Cardiac septum (tissue), 1 donor: ENCODE results near the gene TMEM11. TPM values are rescaled to one million over a fixed set of nuclear protein-coding genes. Genes with fewer than 3 reads are reported as not detected.

ENCODE experiments used
- DNase-seq: peaks from one replicate; pipeline ENCODE4 v3.0.0-alpha.2; 2020; ENCODE audit warnings: low spot score
- intact Hi-C: fragments of 100-400 bp; cut with DNase I; formaldehyde crosslinking; loops from one replicate; pipeline ENCODE4 v1.14.0; 2022
- total RNA-seq: library from RNA; stranded (reverse); fragmentation: NEBNext Ultra II Directional; extraction: Animal tissue kit (Norgen Biotek cat#: 25700); gene quantifications from one replicate; pipeline ENCODE4 v1.2.1, GENCODE V29; 2021
- donor health status: DM: no; HTN: no; CAD: no.

The TMEM11 gene
- total RNA-seq, 1 donor from 2014 or later, result 32.0 TPM

DNA sequence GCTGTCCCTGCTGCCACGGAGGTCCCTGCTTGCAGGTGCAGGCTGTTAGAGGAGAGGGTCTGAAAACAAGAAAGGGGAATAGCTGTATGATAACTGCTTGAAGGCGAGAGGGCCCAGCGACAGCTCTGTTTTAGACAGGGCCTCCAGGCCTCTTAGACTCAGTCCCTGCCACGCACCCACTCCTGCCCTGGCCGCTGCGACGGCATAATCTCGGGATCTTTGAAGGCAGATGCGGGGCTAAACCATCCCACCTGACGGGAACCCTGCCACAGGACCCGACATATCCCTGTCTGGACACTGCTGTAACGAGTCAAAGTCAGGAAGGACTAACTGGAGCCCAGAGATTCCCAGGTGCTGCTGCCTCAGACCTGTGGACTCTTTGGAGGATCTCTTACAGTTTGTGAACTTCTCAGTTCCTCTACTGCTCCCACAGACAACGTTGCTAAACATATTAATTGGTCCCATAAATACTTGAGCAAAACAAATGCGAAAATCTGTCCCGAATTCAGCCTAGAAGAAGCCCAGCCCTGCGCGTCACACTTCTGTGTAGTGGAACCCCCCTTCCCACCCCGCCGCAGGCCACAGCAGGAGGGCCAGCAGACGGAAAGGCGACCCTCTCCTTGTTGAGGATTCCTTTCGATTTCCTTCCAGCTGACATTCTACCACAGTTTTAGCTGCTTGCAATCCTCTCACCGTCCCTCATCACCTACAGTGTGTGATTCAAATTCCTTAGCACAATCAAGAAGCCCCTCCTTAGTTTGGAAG, 998 bp upstream of the TMEM11 start:
- intact Hi-C loops, result loop anchor here (2.0 to 5.0 kb wide), 4 partner anchors 48 to 173 kb away; partner anchors contain the start of gene USP22
- DNase-seq, result no peak

DNA sequence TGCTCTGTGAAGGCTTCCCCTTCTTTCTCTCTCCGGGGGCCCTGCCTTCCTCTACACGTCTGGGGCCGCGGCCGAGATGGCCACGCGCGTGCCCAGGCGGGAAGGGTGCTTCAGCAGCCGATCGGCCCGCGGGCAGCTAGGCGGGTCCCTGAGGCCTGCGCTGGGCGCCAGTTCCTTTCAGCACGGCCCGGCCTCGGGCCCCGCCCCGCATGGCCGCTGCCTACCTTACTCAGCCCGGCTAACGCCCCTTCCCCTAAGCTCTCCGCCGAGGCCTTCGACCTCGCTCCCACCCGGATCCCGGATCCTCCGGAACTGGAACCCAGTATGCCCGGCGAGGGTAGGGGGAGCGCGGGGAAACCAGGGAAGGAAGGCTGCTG, 335 bp downstream of the TMEM11 start:
- DNase-seq, result peak; percentile 79
- intact Hi-C loops, result loop anchor here (2.0 to 5.0 kb wide), 4 partner anchors 46 to 171 kb away; partner anchors contain the start of gene USP22

DNA sequence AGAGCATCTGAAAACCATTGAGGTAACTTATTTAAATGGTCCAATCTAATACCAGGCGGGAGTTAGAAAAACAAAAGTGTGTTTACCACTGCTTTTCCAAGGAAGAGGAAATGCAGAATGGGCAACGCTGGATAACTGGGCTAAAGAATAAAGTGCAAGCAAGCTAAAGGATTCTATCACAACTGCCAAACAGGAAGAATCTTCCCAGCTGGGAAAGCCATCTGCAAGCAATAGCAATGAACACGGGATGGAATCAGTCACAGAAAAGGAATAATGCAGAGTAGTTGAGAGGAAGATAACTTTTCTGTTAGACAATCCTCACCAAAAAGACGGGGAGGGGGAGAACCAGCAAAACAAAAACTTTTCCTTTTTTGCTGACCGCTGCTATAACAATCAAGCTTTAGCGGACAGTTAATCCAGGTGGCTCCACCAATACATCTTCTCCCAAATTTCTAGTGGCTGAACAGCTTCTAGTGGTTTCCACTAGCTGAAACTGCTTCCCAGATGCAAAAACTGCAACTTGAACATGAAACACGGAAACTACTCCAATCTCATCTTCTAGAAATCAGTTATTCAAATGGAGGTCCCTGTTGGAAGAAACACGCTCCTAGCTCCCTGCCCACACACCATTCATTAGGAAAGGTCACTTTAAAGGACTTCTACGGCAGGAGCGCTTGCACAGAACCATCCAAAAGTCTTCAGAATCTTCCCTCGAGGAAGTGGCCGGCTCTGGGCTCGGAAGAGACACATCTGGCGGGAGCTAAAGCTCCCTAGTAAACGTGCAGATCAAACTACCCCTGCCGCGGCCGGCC, 929 bp downstream of the TMEM11 start:
- intact Hi-C loops, result loop anchor here (5.0 kb wide), 3 partner anchors 46 to 171 kb away; partner anchors contain the start of gene USP22
- no peak for DNase-seq

DNA sequence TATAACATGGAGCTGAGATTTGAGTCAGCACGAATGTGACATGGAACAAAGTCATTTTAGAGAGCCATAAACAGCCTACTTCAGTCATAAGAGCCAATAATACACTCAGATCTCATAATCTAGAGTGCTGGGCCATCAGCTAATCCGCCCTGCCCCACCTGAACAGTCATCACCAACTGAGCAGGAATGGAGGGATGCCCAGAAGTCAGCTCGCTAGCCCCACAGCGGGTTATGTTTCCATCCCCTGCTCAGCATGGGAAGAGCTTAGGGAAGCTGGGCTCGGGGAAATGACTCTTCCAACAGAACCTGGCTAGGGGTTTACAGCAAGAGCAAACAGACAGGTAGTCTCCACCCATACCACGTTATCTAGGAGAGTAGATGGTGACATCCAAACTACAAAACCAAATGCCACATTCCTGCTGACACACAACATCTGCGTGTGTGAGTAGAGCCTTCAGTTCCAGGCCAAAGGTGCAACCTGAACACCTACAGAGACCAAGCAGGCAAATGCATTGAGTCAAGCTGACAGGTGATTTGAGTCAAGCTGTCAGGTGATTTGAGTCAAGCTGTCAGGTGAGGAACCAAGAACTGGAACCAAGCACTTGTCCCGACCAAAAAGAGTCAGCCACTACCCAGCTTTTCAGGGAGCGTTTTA, 2.0 kb downstream of the TMEM11 start:
- intact Hi-C loops, result loop anchor here (5.0 kb wide), 3 partner anchors 45 to 170 kb away; partner anchors contain the start of gene USP22
- no peak for DNase-seq

DNA sequence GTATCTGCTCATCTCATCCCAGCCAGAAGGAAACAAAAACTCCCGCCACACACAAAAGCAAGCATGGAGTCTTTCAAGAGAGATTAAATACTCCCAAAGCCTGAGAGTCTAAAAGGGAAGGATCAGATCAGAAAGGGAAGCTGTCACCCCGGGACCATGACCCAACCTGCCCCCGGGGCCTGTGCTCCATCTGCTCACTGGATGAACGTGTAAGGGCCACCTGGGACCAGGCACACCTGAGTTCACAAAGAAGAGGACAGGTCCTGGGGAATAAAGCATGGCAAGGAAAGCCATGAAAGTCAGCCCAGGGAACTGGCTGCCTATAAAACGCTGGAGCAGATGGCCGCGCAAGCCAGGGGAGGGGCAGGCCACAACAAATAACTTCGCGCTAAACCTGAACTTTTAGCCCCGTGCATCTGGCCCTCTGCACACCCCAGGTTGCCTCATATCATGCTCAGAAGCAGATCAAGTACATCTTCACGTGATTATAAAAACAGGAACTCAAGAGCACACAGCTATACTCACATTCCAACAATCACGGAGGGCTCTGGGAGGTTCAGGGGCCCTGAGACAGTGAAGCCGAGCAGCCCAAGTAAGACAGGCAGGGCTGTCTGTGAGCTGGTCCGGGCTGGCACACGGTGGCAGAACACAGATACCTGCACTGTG, 3.4 kb downstream of the TMEM11 start:
- DNase-seq, result no peak
- intact Hi-C loops, result loop anchor here (5.0 kb wide), 3 partner anchors 43 to 168 kb away; partner anchors contain the start of gene USP22

DNA sequence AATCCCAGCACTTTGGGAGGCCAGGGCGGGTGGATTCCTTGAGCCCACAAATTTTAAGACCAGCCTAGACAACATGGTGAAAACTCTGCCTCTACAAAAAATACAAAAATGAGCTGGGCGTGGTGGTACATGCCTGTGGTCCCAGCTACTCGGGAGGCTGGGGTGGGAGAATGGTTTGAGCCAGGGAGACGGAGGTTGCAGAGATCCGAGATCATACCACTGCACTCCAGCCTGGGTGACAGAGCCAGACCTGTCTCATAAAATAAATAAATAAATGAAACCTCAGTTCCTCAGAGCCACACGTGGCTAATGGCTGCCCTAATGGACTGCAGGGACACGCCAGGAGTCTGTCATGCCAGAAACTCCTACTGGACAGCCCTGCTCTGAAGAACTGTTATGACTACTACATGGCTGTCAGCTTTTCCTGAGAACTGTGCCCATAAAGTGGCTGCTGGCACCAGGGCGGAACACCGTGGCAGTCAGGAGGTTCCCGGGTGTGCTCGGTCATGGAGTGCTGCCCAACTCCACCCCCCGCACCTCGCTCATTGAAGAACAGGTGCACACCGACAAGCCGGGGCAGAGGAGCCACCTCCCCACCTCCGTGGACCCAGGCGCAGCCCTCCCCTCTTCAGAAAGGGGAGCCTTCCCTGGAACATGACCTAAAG, 4.3 kb downstream of the TMEM11 start:
- intact Hi-C loops, result loop anchor here (5.0 kb wide), 3 partner anchors 42 to 167 kb away; partner anchors contain the start of gene USP22
- DNase-seq, result no peak

DNA sequence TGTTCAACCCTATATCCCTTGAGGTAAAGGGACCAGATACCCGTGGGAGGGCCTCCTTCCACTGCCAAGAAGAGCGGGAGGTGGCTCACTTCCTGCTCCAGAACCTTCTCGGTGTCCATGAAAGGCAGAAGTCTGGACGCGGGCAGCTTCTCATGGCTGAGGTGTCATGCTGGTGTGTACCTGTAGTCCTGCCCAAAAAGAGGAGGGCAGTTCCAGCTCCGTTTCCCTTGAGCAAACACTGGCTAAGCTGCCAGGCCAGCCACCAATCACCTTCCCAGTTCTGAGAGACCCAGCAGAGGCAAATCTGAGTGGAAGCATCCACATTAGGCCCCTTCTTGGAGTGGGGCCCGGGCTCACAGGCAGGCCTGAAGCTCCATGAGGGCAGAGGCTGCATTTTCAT, 5.6 kb downstream of the TMEM11 start:
- intact Hi-C loops, result no loop called here
- no peak for DNase-seq

DNA sequence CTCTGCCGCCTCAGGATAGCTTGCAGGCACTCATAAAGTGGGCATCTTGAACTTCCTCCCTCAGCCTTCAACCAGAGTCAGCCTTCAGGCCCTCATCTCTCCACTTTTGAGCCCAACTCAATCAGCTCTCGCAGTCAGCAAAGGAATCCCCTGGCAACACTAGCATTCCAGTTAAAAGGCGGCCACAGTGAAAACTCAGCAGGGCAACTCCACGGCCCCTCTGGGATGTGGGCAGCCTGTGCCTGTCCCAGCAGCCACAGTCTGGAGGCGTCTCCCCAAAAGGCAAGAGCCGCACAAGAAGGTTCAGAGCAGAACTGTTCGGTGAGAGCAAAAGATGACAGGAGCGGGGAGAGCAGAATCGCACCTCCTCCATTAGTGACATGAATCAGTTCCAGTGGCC, 9.0 kb downstream of the TMEM11 start:
- peak; percentile 51 for DNase-seq
- intact Hi-C loops, result no loop called here

DNA sequence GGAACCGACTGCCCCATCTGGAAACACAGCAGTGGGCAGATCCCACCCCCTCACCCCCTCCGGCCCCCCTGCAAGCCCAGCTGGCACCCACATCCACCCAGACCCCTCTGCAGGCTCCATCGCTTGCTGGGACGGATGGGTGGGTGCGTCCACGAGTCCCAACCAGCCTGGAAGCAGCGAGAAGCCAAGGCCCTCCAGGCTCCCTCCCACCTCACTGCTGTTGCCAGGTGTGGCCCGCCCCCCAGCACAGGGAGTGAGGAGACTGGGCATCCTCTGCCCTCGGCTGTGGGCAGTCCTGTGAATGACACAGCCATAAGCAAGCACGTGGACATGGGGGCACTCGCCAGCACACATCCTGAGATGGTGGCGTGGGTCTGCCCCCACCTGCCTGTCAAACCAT, 11.4 kb downstream of the TMEM11 start:
- intact Hi-C loops, result no loop called here

DNA sequence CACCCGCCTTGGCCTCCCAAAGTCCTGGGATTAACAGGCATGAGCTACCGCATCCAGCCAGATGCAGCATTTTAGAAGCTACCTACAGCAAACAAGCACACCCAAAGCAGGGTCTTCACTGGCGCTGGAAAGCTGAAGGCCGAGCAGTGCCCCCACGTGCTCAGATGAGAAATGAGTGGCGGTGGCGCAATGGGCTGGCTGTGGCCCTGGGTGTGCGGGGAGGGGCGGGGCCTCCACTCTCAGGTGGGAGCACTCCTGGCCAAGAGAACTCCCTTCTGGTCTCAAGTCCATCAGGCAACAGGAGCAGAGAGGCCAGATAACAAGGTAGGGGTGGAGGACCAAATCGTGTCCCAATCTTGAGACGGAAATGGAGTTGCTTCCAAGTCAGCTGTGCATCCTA, 12.1 kb downstream of the TMEM11 start:
- peak; percentile 12 for DNase-seq
- intact Hi-C loops, result no loop called here

More for the DNA sequence above, 11.4 kb downstream of the TMEM11 start:
- peak; percentile 69 for DNase-seq

DNA sequence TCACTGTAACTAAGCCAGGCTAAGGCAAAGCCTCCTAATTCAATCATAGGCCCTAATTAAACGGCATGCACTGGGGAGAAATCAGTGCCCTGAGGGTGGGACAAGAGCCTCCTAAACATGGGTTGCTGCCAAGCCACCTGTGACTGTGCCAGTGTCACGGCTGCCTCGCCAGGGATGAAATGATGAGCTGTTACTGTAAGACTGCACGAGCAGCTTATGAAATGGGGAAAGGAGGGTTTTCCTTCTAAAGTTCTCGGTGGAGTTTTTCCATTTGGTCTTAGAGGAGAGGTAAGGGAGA, 12.7 kb downstream of the TMEM11 start:
- peak; percentile 44 for DNase-seq
- intact Hi-C loops, result no loop called here

DNA sequence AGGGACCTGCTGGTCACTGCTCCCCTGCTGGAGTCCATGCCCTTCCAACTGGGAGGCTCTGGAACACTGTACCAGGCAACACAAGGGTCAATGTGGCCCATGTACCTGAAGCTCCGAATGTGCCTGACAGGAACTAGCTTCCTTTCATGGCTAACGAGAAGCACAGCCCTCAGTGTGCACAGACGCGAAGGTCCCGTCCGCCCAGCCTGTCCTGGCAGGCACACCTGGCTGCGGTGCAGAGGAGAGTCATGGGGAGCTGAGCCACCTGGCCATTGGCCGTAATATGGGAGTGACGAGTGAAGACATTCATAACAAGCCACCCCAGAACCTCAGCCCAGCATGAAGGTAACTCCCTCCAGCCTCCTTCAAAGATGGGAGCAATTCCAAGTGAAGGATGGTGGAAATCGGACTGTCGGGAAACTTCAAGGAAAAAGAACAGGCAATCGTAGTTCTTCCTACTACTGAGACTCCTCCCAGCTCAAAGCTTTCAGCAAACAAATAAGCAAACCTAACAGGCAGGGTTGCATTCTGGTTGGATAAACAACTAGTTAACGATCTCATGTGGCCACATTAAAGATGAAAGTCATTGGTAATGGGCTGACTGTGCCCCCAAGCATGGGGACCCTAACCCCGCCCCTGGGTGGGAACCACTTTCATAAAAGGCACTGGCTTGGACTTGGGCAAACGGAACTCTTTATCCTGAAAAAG, 13.2 kb downstream of the TMEM11 start:
- intact Hi-C loops, result no loop called here
- peak; percentile 10 for DNase-seq

DNA sequence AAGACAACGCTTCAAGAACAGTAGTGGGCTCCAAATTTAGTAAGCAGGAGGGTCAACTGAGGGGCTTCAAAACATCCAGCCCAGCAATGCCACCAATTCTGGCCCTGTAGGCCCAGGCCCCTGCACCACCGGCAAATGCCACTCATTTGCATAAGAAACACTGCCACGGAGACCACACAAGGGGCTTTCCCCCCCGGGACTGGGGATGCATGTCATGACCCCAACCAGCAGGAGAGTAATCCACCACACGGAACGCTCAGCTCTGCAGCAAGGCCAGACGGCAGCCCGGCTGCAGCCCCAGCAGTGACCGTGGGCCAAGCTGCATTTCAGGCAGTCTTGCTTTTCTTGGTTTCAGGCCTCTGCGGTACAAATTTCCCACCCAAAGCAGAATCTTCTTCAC, 14.1 kb downstream of the TMEM11 start:
- intact Hi-C loops, result no loop called here
- DNase-seq, result no peak

DNA sequence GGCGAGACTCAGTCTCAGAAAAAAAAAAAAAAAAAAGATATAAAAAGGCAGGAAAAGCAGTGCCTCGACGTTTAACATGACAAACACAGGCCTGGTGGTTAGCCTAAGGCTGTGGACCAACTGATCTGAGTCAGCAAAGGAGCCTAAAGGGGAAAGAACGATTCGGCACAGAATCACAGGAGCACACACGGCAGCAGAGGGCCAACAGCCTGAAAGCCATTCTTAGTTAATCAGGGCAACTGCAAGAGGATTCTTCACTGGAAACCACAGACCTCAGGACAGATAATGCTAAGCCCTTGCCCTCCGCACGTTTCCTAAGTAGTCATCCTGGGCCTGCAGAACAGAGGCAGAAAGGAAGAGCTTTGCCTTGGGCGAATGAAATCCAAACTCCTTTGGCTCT, 14.7 kb downstream of the TMEM11 start:
- intact Hi-C loops, result no loop called here
- no peak for DNase-seq

DNA sequence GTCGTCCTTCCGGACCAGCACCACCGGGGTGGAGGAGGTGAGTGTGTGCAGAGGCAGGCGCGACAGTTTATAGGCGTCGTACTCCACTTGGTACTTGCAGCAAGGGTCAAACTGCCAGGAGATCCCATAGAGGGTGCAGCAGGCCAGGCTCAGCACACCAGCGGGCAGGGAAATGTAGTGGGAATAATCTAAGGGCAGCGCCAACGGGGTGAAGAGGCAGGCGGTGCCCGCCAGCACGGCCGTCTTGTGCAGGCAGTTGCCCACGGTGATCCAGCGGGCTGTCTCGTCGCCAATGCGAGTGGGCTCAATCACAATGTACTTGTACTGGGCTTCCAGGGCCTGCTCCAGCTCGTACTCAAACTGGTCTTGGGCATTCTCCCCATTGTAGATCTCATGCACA, 15.6 kb downstream of the TMEM11 start:
- DNase-seq, result no peak
- intact Hi-C loops, result no loop called here

DNA sequence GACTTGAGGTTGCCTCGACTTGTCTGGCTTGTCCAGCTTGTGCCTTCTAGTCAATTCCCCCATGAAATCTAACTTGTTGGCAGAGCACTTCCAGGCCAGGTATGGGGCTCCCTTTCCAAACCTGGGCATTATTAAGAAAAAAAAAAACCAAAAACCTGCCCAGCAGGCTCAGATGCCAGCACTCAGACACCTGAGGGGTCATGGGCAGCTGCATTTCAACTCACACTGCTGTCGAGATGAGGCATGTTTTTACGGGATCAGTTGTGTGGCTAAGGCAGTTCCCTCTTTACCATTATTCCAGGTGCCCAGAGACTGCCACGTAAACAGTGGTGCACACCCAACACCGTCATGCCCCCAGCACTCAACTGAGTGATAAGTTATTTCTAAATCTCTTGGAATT, 17.8 kb downstream of the TMEM11 start:
- no peak for DNase-seq
- intact Hi-C loops, result no loop called here

DNA sequence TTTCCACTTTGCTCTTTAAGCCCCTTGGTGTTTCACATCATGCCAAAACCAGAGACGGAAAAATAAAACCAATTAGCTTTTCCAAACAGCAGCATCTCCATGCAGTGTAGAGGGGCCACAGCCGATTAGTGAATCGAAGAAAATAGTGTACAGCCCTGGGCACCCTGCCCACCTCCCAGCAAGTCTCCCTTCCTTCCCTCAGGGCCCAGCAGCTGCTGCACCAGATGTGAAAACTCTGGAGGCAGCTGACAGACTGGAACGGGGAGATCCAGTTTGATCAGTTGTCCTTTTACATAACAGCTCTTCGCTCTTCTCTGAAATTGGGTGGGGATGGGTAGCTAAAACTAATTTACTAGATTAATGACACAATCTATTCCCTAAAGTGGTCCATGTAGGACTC, 19.3 kb downstream of the TMEM11 start:
- intact Hi-C loops, result no loop called here
- no peak for DNase-seq

DNA sequence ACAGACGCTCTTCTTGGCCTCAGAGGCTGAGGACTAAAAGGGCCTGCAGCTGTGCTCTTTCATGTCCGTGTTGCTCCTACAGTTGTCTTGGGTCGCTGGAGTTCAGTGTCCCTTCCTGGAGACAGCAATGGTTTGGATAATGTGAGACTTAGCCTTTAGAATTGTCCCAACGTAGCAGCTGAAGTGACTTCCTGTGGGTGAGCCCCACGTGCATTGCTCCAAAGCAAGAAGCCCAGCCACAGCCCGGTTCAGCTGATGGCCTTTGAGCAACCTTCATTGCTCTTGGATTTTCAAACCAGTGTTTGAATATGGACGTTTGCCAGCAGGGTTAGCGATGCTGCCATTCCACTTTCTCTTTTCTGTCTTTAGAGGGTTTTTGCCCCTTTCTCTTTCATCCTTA, 19.7 kb downstream of the TMEM11 start:
- DNase-seq, result no peak
- intact Hi-C loops, result no loop called here

DNA sequence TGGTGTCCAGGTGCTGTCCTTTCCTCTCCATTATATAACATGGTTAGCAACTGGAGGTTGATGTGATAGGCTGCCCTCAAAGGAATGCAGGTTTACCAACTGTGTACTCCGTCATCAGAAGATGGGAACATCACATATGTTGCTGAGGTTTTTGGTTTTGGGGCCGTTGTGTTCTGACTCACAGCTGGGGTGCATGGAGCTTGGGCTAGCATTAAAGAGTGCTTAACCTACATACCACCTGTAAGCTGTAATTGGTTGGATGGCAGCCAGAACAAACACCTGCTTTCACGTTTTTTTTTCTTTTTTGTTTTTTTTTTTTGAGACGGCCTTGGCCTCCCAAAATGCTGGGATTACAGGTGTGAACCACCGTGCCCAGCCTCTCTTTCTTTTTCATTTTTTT, 20.9 kb downstream of the TMEM11 start:
- DNase-seq, result no peak
- intact Hi-C loops, result no loop called here
